GM12892 (cell line): ENCODE measurements around the gene QSER1.

ENCODE experiments used
- POLR2A ChIP-seq: IDR thresholded peaks from 2 replicates; pipeline ENCODE4 v1.6.1; 2011; ENCODE audit warnings: low read depth, low read length, control low read depth
- POLR2AphosphoS5 ChIP-seq: IDR thresholded peaks from 2 replicates; pipeline ENCODE4 v1.6.1; 2011; ENCODE audit warnings: low read depth, low read length, control low read depth

GRCh38 chr11:32899438-32899837, 6.8 kb downstream of the QSER1 start:
- TF ChIP-seq POLR2A (no peak), POLR2AphosphoS5 (no peak)
